HEK293 (cell line): ENCODE data around the gene SAMD14.

Experiments used
- AEBP2 ChIP-seq: fragments of 450-650 bp; formaldehyde crosslinking; IDR thresholded peaks from 2 replicates; pipeline ENCODE4 v1.5.1; 2016; ENCODE audit warnings: missing biosample characterization, missing genetic modification characterization, borderline replicate concordance
- GLI2 ChIP-seq: fragments of 450-650 bp; formaldehyde crosslinking; IDR thresholded peaks from 2 replicates; pipeline ENCODE4; 2017; ENCODE audit warnings: missing biosample characterization, missing genetic modification characterization, low read depth, borderline replicate concordance
- PRDM1 ChIP-seq: fragments of 450-650 bp; formaldehyde crosslinking; IDR thresholded peaks from 2 replicates; pipeline ENCODE4; 2016; ENCODE audit warnings: missing biosample characterization, missing genetic modification characterization
- PRDM10 ChIP-seq: fragments of 450-650 bp; formaldehyde crosslinking; IDR thresholded peaks from 2 replicates; pipeline ENCODE4 v1.5.1; 2016; ENCODE audit warnings: missing biosample characterization, missing genetic modification characterization
- ZBTB17 ChIP-seq: fragments of 450-650 bp; formaldehyde crosslinking; IDR thresholded peaks from 2 replicates; pipeline ENCODE4 v1.5.1; 2016; ENCODE audit warnings: missing biosample characterization, missing genetic modification characterization
- ZBTB44 ChIP-seq: fragments of 450-650 bp; IDR thresholded peaks from 2 replicates; pipeline ENCODE4 v1.5.1; 2018; ENCODE audit warnings: missing biosample characterization, mild to moderate bottlenecking, missing genetic modification characterization
- ZBTB49 ChIP-seq: fragments of 450-650 bp; formaldehyde crosslinking; IDR thresholded peaks from 2 replicates; pipeline ENCODE4 v1.5.1; 2016; ENCODE audit warnings: missing biosample characterization, missing genetic modification characterization, low read depth
- ZEB2 ChIP-seq: fragments of 450-650 bp; formaldehyde crosslinking; IDR thresholded peaks from 2 replicates; pipeline ENCODE4 v1.5.1; 2016; ENCODE audit warnings: missing biosample characterization, missing genetic modification characterization
- ZNF148 ChIP-seq: fragments of 450-650 bp; formaldehyde crosslinking; IDR thresholded peaks from 2 replicates; pipeline ENCODE4 v1.5.0; 2017; ENCODE audit warnings: missing biosample characterization, missing genetic modification characterization, borderline replicate concordance
- ZNF157 ChIP-seq: fragments of 450-650 bp; formaldehyde crosslinking; IDR thresholded peaks from 2 replicates; pipeline ENCODE4 v1.5.1; 2016; ENCODE audit warnings: missing biosample characterization, missing genetic modification characterization
- ZNF223 ChIP-seq: fragments of 450-650 bp; formaldehyde crosslinking; IDR thresholded peaks from 2 replicates; pipeline ENCODE4 v1.5.1; 2016; ENCODE audit warnings: missing biosample characterization, missing genetic modification characterization
- ZNF24 ChIP-seq: fragments of 450-650 bp; formaldehyde crosslinking; IDR thresholded peaks from 2 replicates; pipeline ENCODE4 v1.5.1; 2016; ENCODE audit warnings: missing biosample characterization, missing genetic modification characterization
- ZNF266 ChIP-seq: fragments of 450-650 bp; formaldehyde crosslinking; IDR thresholded peaks from 2 replicates; pipeline ENCODE4 v1.5.1; 2016; ENCODE audit warnings: missing biosample characterization, missing genetic modification characterization, low read depth
- ZNF280C ChIP-seq: fragments of 450-650 bp; formaldehyde crosslinking; IDR thresholded peaks from 2 replicates; pipeline ENCODE4 v1.5.1; 2016; ENCODE audit warnings: missing biosample characterization, missing genetic modification characterization
- ZNF324 ChIP-seq: fragments of 450-650 bp; formaldehyde crosslinking; IDR thresholded peaks from 2 replicates; pipeline ENCODE4 v1.5.1; 2016; ENCODE audit warnings: missing biosample characterization, missing genetic modification characterization
- ZNF404 ChIP-seq: fragments of 450-650 bp; formaldehyde crosslinking; IDR thresholded peaks from 2 replicates; pipeline ENCODE4 v1.5.1; 2017; ENCODE audit warnings: missing biosample characterization, missing genetic modification characterization
- ZNF423 ChIP-seq: fragments of 450-650 bp; formaldehyde crosslinking; IDR thresholded peaks from 2 replicates; pipeline ENCODE4 v1.5.1; 2016; ENCODE audit warnings: missing biosample characterization, missing genetic modification characterization
- ZNF529 ChIP-seq: fragments of 450-650 bp; formaldehyde crosslinking; IDR thresholded peaks from 2 replicates; pipeline ENCODE4 v1.5.1; 2017; ENCODE audit warnings: missing genetic modification characterization, missing biosample characterization; ENCODE audit not compliant: insufficient replicate concordance
- ZNF549 ChIP-seq: fragments of 450-650 bp; IDR thresholded peaks from 2 replicates; pipeline ENCODE4 v1.5.1; 2018; ENCODE audit warnings: missing biosample characterization, missing genetic modification characterization, mild to moderate bottlenecking, inconsistent platforms, moderate library complexity
- ZNF555 ChIP-seq: fragments of 450-650 bp; formaldehyde crosslinking; conservative IDR thresholded peaks from 2 replicates; pipeline ENCODE4 v1.5.1; 2017; ENCODE audit warnings: missing biosample characterization, mild to moderate bottlenecking, missing genetic modification characterization, inconsistent platforms
- ZNF596 ChIP-seq: fragments of 450-650 bp; IDR thresholded peaks from 2 replicates; pipeline ENCODE4 v1.5.0; 2018; ENCODE audit warnings: missing biosample characterization, mild to moderate bottlenecking, missing genetic modification characterization, moderate library complexity
- ZNF791 ChIP-seq: fragments of 450-650 bp; formaldehyde crosslinking; IDR thresholded peaks from 2 replicates; pipeline ENCODE4 v1.5.1; 2016; ENCODE audit warnings: missing biosample characterization, missing genetic modification characterization
- ZNF792 ChIP-seq: fragments of 450-650 bp; formaldehyde crosslinking; IDR thresholded peaks from 2 replicates; pipeline ENCODE4 v1.5.1; 2016; ENCODE audit warnings: missing biosample characterization, missing genetic modification characterization
- ZNF830 ChIP-seq: fragments of 450-650 bp; IDR thresholded peaks from 2 replicates; pipeline ENCODE4 v1.5.0; 2018; ENCODE audit warnings: missing biosample characterization, missing genetic modification characterization, low read depth, mild to moderate bottlenecking, moderate library complexity
- ZNF843 ChIP-seq: fragments of 450-650 bp; formaldehyde crosslinking; IDR thresholded peaks from 2 replicates; pipeline ENCODE4 v1.5.1; 2016; ENCODE audit warnings: missing biosample characterization, missing genetic modification characterization

The SAMD14 gene

GRCh38 chr17:50139950-50140885, 10.3 kb upstream of the SAMD14 start (continued):
- TF ChIP-seq ZNF423: 0 out of 2 replicates have a peak, but pooled peaks have one; percentile 15
- peak; percentile 98 for TF ChIP-seq ZBTB17 (tag by site-specific recombination)
- no peak for TF ChIP-seq ZNF148 (tag by site-specific recombination)
- no peak for TF ChIP-seq ZNF404
- no peak for TF ChIP-seq ZNF792 (tag by site-specific recombination)
- TF ChIP-seq ZNF843: no peak
- peak; percentile 30; the same call in 1 of the 2 replicates for TF ChIP-seq ZNF24 (tag by site-specific recombination)
- no peak for TF ChIP-seq ZNF830 (tag by site-specific recombination)
- no peak for TF ChIP-seq GLI2
- TF ChIP-seq PRDM10: peak; percentile 63
- TF ChIP-seq ZNF549 (tag by site-specific recombination): no peak
- TF ChIP-seq ZNF791 (tag by site-specific recombination): no peak
- no peak for TF ChIP-seq ZNF157 (tag by site-specific recombination)
- no peak for TF ChIP-seq ZNF223 (tag by site-specific recombination)
- TF ChIP-seq ZEB2 (tag by site-specific recombination): peak; percentile 74
- TF ChIP-seq ZNF596: no peak
- 0 out of 2 replicates have a peak, but pooled peaks have one; percentile 51 for TF ChIP-seq ZNF324 (tag by site-specific recombination)
- TF ChIP-seq ZNF555 (tag by site-specific recombination): no peak
- no peak for TF ChIP-seq ZBTB49
- no peak for TF ChIP-seq PRDM1 (tag by site-specific recombination)
- no peak for TF ChIP-seq ZNF280C (tag by site-specific recombination)
- no peak for TF ChIP-seq ZBTB44 (tag by site-specific recombination)
- no peak for TF ChIP-seq ZNF529 (tag by site-specific recombination)
- no peak for TF ChIP-seq ZNF266 (tag by site-specific recombination)
- no peak for TF ChIP-seq AEBP2 (tag by site-specific recombination)
